K562 (cell line): ENCODE measurements around the gene EIF4EBP2.

ENCODE experiments used
- CTBP1 ChIP-seq: fragments of 450-650 bp; IDR thresholded peaks from 2 replicates; pipeline ENCODE4 v1.6.1; 2016; ENCODE audit warnings: borderline replicate concordance
- EZH2 ChIP-seq: IDR thresholded peaks from 2 replicates; pipeline ENCODE4 v1.6.1; 2012; ENCODE audit warnings: low read depth, mild to moderate bottlenecking, inconsistent platforms, low read length, borderline replicate concordance
- RBM39 ChIP-seq: fragments of 200-400 bp; formaldehyde crosslinking; optimal IDR thresholded peaks from 2 replicates; pipeline ENCODE3; 2018; ENCODE audit warnings: low read depth, low read length
- TF ChIP-seq, protein P1 (sequence below): sonication (generic); formaldehyde crosslinking; IDR thresholded peaks from 2 replicates; pipeline ENCODE4 v1.8.1; 2022; ENCODE audit warnings: missing genetic modification reagents
- TF ChIP-seq, protein P2 (sequence below): conservative IDR thresholded peaks from 2 replicates; pipeline ENCODE4 v1.6.1; 2011; ENCODE audit warnings: low read depth, mild to moderate bottlenecking, low read length; ENCODE audit not compliant: control insufficient read depth
- TF ChIP-seq, protein P3 (sequence below), 3 experiments: IDR thresholded peaks in 2 of 3; conservative IDR thresholded peaks in 1 of 3; 2 replicates each; pipeline ENCODE4 v1.5.1; 2011 to 2012; ENCODE audit warnings: low read length in 3 of 3, mild to moderate bottlenecking in 3 of 3, control low read depth in 2 of 3, improper control_type of control experiment in 1 of 3, inconsistent platforms in 1 of 3, low read depth in 1 of 3, mixed read lengths in 1 of 3, moderate library complexity in 1 of 3; ENCODE audit not compliant: insufficient read depth in 2 of 3

DNA sequence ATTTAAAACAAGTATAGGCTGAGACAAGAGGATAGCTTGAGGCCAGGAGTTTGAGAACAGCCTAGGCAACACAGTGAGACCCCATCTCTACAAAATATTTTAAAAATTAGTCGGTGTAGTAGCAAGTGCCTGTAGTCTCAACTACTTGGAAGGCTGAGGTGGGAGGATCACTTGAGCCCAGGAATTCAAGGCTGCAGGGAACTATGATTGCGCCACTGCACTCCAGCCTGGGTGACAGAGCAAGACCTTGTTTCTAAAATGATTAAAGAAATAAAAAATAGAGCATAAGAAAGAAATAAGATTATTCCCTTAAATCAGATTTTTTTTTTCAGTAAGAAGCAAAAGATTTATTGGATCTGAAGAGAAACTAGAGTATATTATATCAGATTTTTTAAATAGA, 33.2 kb upstream of the EIF4EBP2 start:
- TF ChIP-seq, protein P1, sequence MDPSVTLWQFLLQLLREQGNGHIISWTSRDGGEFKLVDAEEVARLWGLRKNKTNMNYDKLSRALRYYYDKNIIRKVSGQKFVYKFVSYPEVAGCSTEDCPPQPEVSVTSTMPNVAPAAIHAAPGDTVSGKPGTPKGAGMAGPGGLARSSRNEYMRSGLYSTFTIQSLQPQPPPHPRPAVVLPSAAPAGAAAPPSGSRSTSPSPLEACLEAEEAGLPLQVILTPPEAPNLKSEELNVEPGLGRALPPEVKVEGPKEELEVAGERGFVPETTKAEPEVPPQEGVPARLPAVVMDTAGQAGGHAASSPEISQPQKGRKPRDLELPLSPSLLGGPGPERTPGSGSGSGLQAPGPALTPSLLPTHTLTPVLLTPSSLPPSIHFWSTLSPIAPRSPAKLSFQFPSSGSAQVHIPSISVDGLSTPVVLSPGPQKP = no peak
- TF ChIP-seq, protein P2, sequence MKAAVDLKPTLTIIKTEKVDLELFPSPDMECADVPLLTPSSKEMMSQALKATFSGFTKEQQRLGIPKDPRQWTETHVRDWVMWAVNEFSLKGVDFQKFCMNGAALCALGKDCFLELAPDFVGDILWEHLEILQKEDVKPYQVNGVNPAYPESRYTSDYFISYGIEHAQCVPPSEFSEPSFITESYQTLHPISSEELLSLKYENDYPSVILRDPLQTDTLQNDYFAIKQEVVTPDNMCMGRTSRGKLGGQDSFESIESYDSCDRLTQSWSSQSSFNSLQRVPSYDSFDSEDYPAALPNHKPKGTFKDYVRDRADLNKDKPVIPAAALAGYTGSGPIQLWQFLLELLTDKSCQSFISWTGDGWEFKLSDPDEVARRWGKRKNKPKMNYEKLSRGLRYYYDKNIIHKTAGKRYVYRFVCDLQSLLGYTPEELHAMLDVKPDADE = no peak
- TF ChIP-seq, protein P3, sequence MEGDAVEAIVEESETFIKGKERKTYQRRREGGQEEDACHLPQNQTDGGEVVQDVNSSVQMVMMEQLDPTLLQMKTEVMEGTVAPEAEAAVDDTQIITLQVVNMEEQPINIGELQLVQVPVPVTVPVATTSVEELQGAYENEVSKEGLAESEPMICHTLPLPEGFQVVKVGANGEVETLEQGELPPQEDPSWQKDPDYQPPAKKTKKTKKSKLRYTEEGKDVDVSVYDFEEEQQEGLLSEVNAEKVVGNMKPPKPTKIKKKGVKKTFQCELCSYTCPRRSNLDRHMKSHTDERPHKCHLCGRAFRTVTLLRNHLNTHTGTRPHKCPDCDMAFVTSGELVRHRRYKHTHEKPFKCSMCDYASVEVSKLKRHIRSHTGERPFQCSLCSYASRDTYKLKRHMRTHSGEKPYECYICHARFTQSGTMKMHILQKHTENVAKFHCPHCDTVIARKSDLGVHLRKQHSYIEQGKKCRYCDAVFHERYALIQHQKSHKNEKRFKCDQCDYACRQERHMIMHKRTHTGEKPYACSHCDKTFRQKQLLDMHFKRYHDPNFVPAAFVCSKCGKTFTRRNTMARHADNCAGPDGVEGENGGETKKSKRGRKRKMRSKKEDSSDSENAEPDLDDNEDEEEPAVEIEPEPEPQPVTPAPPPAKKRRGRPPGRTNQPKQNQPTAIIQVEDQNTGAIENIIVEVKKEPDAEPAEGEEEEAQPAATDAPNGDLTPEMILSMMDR (IDR thresholded peaks at IDR 0.05 in 2 of 3, conservative IDR thresholded peaks at IDR 0.05 in 1 of 3; ENCODE audit: insufficient read depth in 2 of 3, low read depth in 1 of 3, low read length in 3 of 3) = no peak
- TF ChIP-seq RBM39 = no peak
- no peak for TF ChIP-seq CTBP1
- TF ChIP-seq EZH2 = no peak
